CD4-positive, alpha-beta T cell (primary cell): ENCODE measurements around the gene TMED4. TPM values are rescaled to one million over a fixed set of nuclear protein-coding genes. Genes with fewer than 3 reads are reported as not detected.
A peak's percentile ranks its signal among the peaks of the same experiment; 100 is the strongest.

Experiments used
- ATAC-seq: fragments of 200-7000 bp; cut with Tn5 transposase; one replicate; pipeline ENCODE4 v1.10.0; 2022; ENCODE audit warnings: mild to moderate bottlenecking; ENCODE audit not compliant: poor library complexity
- CTCF ChIA-PET: fragments of 350-600 bp; sonication (Branson Sonifier 250); formaldehyde crosslinking; loops from one replicate; lab custom pipeline; 2021; ENCODE audit warnings: antibody characterized with exemption, inconsistent platforms; lab: Charles Lee
- POLR2A ChIA-PET: fragments of 350-600 bp; sonication (Branson Sonifier 250); formaldehyde crosslinking; loops from one replicate; lab custom pipeline; 2021; ENCODE audit warnings: antibody characterized with exemption, inconsistent platforms; lab: Charles Lee
- DNase-seq, 14 experiments: peaks; one replicate each; pipeline ENCODE4 v3.0.0-alpha.2; 2013 to 2020; ENCODE audit warnings: mixed read lengths in 2 of 14
- H3K27ac ChIP-seq, 2 donors: one replicate each; pipeline versions ENCODE4 v1.5.1 to v1.7.0; 2013; ENCODE audit warnings: low read length in 2 of 2, low read depth in 1 of 2, mild to moderate bottlenecking in 1 of 2
- H3K27me3 ChIP-seq, 2 experiments: 1 replicate in 1 of 2; 2 replicates in 1 of 2; pipeline versions ENCODE4 v1.6.1 to v1.7.0; 2013; ENCODE audit warnings: low read length in 2 of 2, control low read depth in 1 of 2, mild to moderate bottlenecking in 1 of 2, moderate library complexity in 1 of 2; ENCODE audit not compliant: insufficient read depth in 2 of 2, control insufficient read depth in 1 of 2
- H3K36me3 ChIP-seq: one replicate; pipeline ENCODE4 v1.6.1; 2013; ENCODE audit warnings: low read length, control low read depth; ENCODE audit not compliant: insufficient read depth
- H3K4me1 ChIP-seq: one replicate; pipeline ENCODE4 v1.6.1; 2013; ENCODE audit warnings: low read length, control low read depth; ENCODE audit not compliant: insufficient read depth
- H3K4me3 ChIP-seq: one replicate; pipeline ENCODE4 v1.5.1; 2013; ENCODE audit warnings: mild to moderate bottlenecking, low read length, moderate library complexity
- H3K9me3 ChIP-seq, 2 experiments: 1 replicate in 1 of 2; 2 replicates in 1 of 2; pipeline versions ENCODE4 v1.6.1 to v1.7.0; 2013; ENCODE audit warnings: low read length in 2 of 2, mild to moderate bottlenecking in 2 of 2, control low read depth in 1 of 2, moderate library complexity in 1 of 2; ENCODE audit not compliant: control insufficient read depth in 1 of 2, insufficient read depth in 1 of 2
- H3K27ac Mint-ChIP-seq: one replicate; pipeline ENCODE4 v1.8.0; 2020; ENCODE audit warnings: mixed read lengths
- H3K27me3 Mint-ChIP-seq: one replicate; pipeline ENCODE4 v1.8.0; 2021; ENCODE audit warnings: mixed read lengths
- H3K36me3 Mint-ChIP-seq: one replicate; pipeline ENCODE4 v1.8.0; 2021; ENCODE audit warnings: low read depth, mixed read lengths
- H3K4me1 Mint-ChIP-seq: one replicate; pipeline ENCODE4 v1.8.0; 2021; ENCODE audit warnings: low read depth, mixed read lengths
- H3K4me3 Mint-ChIP-seq: one replicate; pipeline ENCODE4 v1.8.0; 2020; ENCODE audit warnings: mild to moderate bottlenecking, mixed read lengths
- H3K9me3 Mint-ChIP-seq: one replicate; pipeline ENCODE4 v1.8.0; 2020; ENCODE audit warnings: mixed read lengths
- CTCF ChIP-seq: fragments of 200-600 bp; IDR thresholded peaks from one replicate; pipeline ENCODE4 v1.8.0; 2022; ENCODE audit warnings: antibody characterized with exemption, mild to moderate bottlenecking
- intact Hi-C, 2 experiments: fragments of 100-400 bp; cut with DNase I in 1 of 2; cut with micrococcal nuclease in 1 of 2; formaldehyde crosslinking; loops; one replicate each; pipeline versions ENCODE4 v1.15.1 to v1.9.0; 2023 to 2025; cut with DNase I, micrococcal nuclease
- polyA plus RNA-seq, 2 donors: library from polyadenylated mRNA; unstranded; fragments of 120-200 nt; gene quantifications; one replicate each; pipeline ENCODE4 v1.2.1, GENCODE V29; 2013
- total RNA-seq, 174 experiments: library from RNA in 2 of 174; stranded (reverse) in 2 of 174; gene quantifications; one replicate each; pipeline ENCODE4 v1.2.3 and lab custom pipeline; 2021 to 2026

Gene TMED4
- total RNA-seq (100 to 1,000 TPM; 134 to 138 TPM), total RNA-seq (lab: John Stamatoyannopoulos, UW) (85.0 to 175 (median 126) reads per million in 172 experiments)
- polyA plus RNA-seq (2013, experiment 1 of 2) = 83.5 TPM
- 88.8 TPM for polyA plus RNA-seq (2013, experiment 2 of 2)

DNA sequence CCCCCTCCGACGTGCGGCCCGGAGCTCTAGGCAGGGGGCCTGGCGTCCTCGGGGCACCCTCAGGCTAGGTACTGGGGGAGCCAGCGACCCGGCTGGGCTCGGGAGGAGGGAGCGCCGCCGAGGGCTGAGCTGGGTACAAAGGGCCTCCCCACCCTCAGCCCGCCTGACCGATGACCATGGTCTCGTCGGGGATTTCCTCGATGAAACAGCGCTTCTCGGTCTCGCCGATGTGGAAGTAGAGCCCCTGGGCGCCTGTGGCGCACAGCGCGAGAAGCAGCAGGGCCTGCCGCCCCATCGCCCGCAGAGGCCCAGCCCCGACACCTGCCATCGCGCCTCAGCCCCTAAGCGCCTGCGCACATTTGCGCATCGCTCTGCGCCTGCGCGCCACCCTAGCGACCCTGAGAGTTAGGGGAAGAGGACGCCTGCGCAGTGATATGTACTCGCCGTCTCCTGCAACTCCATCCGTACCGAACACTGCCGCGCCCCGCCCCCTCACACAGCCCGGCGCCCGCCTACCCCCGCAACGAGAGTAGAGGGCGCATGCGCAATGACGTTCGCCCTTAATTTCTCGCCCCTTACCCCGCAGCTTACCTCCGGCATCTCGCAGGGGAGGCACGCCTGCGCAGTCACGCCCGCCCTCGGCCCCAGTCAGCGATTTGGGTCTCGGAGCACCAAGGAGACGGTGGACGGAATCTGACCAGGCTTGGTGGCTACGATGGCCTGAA, at the start of gene TMED4:
Gene TMED4 (minus strand): TSS at position 353 of the 725 bp plus-strand sequence. CDS start 25 bp downstream, at position 328.
- intact Hi-C loops = loop anchor here (1.0 to 10.0 kb wide), 7 partner anchors 8 to 403 kb away; partner anchors contain the start of genes OGDH (in 2 of the 2), H2AZ2 (in 1 of the 2) and PPIA (in 1 of the 2)
- POLR2A ChIA-PET = interaction anchor here (0.6 to 4.2 kb wide), 29 partner anchors 9 to 538 kb away, joined by 3 to 65 read pairs (median 6); partner anchors contain the start of genes DBNL, DDX56, H2AZ2 and NUDCD3
- Mint-ChIP-seq H3K9me3 (no peaks in the 10 kb centered on the region), H3K27ac (peak within 1 kb of the TSS; percentile 97), H3K4me1 (peaks cover 39% of the 10 kb centered on the region), H3K36me3 (peaks cover 45% of the 10 kb centered on the region), H3K27me3 (no peaks in the 10 kb centered on the region), H3K4me3 (peak within 1 kb of the TSS; percentile 95)
- H3K27me3 ChIP-seq = no peaks in the 10 kb centered on the region
- peaks cover 32% of the 10 kb centered on the region for H3K4me1 ChIP-seq
- H3K36me3 ChIP-seq = peaks cover 37% of the 10 kb centered on the region
- ATAC-seq = peak; percentile 86
- H3K9me3 ChIP-seq = no peaks in the 10 kb centered on the region
- DNase-seq = peak; percentile 100
- peak within 1 kb of the TSS; percentile 96 for H3K27ac ChIP-seq
- peak within 1 kb of the TSS; percentile 87 for H3K4me3 ChIP-seq
- no peak for TF ChIP-seq CTCF
- CTCF ChIA-PET = interaction anchor here (1.1 to 1.7 kb wide), 4 partner anchors 16 to 303 kb away, joined by 3 to 7 read pairs (median 4); partner anchors contain the start of gene PURB

DNA sequence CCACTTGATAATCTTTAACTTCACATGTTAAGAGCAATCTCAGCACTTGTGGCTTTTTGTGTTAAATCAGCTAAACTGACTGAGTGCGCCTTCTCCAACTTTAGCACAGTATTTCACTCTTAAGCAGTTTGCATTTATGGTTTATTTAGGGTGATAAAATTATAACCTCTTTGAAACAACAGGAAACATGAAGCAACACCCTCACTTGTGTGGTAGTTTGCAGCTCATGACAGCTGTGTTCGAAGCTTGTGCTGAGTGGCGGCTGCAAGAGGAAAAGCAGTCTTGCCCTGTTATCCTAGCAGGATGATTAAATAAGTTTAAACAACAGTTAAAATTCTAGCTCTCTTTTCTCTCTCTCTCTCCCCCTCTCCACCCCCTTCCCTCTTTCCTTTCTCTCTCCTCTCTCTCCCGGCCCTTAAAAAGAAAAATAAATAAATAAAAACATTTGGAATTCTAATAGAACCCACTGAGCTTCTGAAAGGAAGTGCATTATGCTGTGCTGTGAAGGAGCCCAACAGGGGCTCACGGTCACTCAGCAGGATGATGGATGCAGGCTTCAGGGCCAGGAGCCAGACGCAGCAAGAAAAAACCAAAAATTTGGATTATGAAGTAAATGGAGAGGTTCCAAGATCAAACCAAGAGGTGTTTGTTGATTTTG, 49.6 kb upstream of the TMED4 start:
- Mint-ChIP-seq H3K4me1 (peaks cover 64% of the 10 kb centered on the region), H3K27me3 (no peaks in the 10 kb centered on the region), H3K27ac (peak overlapping the region; percentile 96), H3K9me3 (no peaks in the 10 kb centered on the region), H3K36me3 (peaks cover 27% of the 10 kb centered on the region), H3K4me3 (peak overlapping the region; percentile 57)
- TF ChIP-seq CTCF = no peak
- peak overlapping the region; percentile 87 to 91 for H3K27ac ChIP-seq
- no peaks in the 10 kb centered on the region for H3K9me3 ChIP-seq
- POLR2A ChIA-PET = interaction anchor here (0.6 to 13.5 kb wide), 21 partner anchors 8 to 216 kb away, joined by 3 to 229 read pairs (median 4); partner anchors contain the start of genes H2AZ2, NUDCD3, OGDH and PPIA
- DNase-seq = peak in 12 of 14 experiments; percentile 34 to 87 (median 48)
- CTCF ChIA-PET = interaction anchor here (0.9 to 2.2 kb wide), 6 partner anchors 8 to 225 kb away, joined by 3 to 12 read pairs (median 4); partner anchors contain the start of gene OGDH
- no peaks in the 10 kb centered on the region for H3K27me3 ChIP-seq
- peak; percentile 48 for ATAC-seq
- peaks cover 15% of the 10 kb centered on the region for H3K36me3 ChIP-seq
- peak overlapping the region; percentile 13 for H3K4me3 ChIP-seq
- intact Hi-C loops = loop anchor here in 1 of 2 experiments (5.0 kb wide), 1 partner anchor 166 kb away; the partner anchor contains the start of gene PPIA
- peaks cover 92% of the 10 kb centered on the region for H3K4me1 ChIP-seq
